CD1c-positive myeloid dendritic cell (primary cell): ENCODE measurements around the gene GLB1L.
A peak's percentile ranks its signal among the peaks of the same experiment; 100 is the strongest.
"Not testable (repeated sequence)": the region's sequence is repeated elsewhere in the genome, so short reads cannot be mapped to it uniquely, and the experiment has no call there.

Source experiments
- DNase-seq: peaks from one replicate; pipeline ENCODE4 v3.0.0-alpha.2; 2016; ENCODE audit errors: extremely low spot score

GLB1L gene

GRCh38 chr2:219207134-219207883 lies 37.9 kb downstream of the GLB1L start:
- no peak for DNase-seq

- DNase-seq = peak; percentile 98
Measured at GRCh38 chr2:219206328-219207133, 38.7 kb downstream of the GLB1L start, which contains the start of gene ZFAND2B. TSS of gene ZFAND2B (plus strand) at chr2:219206782. CDS start at chr2:219206988, 206 bp downstream.

GRCh38 chr2:219205981-219206327 lies 39.3 kb downstream of the GLB1L start:
- DNase-seq = no peak

GRCh38 chr2:219205165-219205538 lies 40.1 kb downstream of the GLB1L start:
- DNase-seq = no peak

- DNase-seq = no peak
Measured at GRCh38 chr2:219204425-219205164, 40.6 kb downstream of the GLB1L start.

GRCh38 chr2:219201331-219201730 lies 43.9 kb downstream of the GLB1L start:
- DNase-seq = not testable (repeated sequence)

GRCh38 chr2:219200502-219201326 lies 44.5 kb downstream of the GLB1L start:
- not testable (repeated sequence) for DNase-seq

- DNase-seq = no peak
Measured at GRCh38 chr2:219199470-219200211, 45.6 kb downstream of the GLB1L start.

GRCh38 chr2:219198974-219199373 lies 46.3 kb downstream of the GLB1L start:
- no peak for DNase-seq

GRCh38 chr2:219197388-219197787 lies 47.9 kb downstream of the GLB1L start:
- DNase-seq = no peak

GRCh38 chr2:219186754-219187456 lies 58.3 kb downstream of the GLB1L start:
- no peak for DNase-seq
